ENCODE results near the gene MPPED1. TPM values are rescaled to one million over a fixed set of nuclear protein-coding genes. Genes with fewer than 3 reads are reported as not detected.

MPPED1 gene
- total RNA-seq, 1 experiment from 2014 or later, result 0.28 TPM

DNA sequence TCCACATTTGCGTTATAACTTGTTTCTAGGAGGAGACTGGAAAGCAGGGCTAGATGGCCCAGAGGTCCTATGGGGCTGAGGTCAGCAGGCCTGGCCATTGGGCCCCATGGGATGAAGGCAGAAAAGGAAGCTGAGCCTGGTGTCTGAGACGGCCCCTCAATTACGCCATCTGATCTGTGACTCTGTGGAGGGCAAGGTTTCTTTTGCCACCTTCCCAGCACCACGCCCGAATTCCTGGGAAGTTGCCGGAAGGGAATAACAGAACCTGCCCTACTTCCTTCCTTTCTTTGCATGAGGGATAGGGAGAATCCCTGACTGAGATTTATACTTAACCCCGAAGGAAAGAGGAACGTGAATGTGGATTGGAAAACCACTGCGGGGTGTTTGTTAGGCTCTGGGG lies 118.1 kb downstream of the MPPED1 start:
- no CpG with 5 or more reads among the region's 9 CpGs for WGBS (ENCODE audit: extremely low coverage, insufficient read length, low lambda C conversion rate)
- no peaks in the 10 kb centered on the region for H4K20me1 ChIP-seq (ENCODE audit: control insufficient read depth, insufficient read depth, insufficient read length)
- no peak overlapping the region for H3T11ph ChIP-seq (ENCODE audit: low read length)
- no peak overlapping the region for H4K91ac ChIP-seq (ENCODE audit: insufficient read length, low read depth, low read length)
- Mint-ChIP-seq H3K36me3 (ENCODE audit: insufficient read depth in 1 of 3, low read depth in 3 of 3) (no peaks in the 10 kb centered on the region), H3K4me3 (no peak overlapping the region), H3K27me3 (ENCODE audit: low read depth) (peaks cover 4% of the 10 kb centered on the region), H3K27ac (no peak overlapping the region), H3K9me3 (no peaks in the 10 kb centered on the region), H3K4me1 (peaks cover 0 to 9% of the 10 kb centered on the region in 2 experiments; a peak in 2 of 4 replicates)
- H2BK5ac ChIP-seq (ENCODE audit: insufficient read length, low read length), result no peak overlapping the region
- no peak overlapping the region for H3K9ac ChIP-seq (ENCODE audit: extremely low read depth, insufficient read length, low read length)
- TF ChIP-seq, protein P1, sequence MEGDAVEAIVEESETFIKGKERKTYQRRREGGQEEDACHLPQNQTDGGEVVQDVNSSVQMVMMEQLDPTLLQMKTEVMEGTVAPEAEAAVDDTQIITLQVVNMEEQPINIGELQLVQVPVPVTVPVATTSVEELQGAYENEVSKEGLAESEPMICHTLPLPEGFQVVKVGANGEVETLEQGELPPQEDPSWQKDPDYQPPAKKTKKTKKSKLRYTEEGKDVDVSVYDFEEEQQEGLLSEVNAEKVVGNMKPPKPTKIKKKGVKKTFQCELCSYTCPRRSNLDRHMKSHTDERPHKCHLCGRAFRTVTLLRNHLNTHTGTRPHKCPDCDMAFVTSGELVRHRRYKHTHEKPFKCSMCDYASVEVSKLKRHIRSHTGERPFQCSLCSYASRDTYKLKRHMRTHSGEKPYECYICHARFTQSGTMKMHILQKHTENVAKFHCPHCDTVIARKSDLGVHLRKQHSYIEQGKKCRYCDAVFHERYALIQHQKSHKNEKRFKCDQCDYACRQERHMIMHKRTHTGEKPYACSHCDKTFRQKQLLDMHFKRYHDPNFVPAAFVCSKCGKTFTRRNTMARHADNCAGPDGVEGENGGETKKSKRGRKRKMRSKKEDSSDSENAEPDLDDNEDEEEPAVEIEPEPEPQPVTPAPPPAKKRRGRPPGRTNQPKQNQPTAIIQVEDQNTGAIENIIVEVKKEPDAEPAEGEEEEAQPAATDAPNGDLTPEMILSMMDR (conservative IDR thresholded peaks at IDR 0.05), result no peak
- H3K14ac ChIP-seq (ENCODE audit: insufficient read depth, low read length), result no peak overlapping the region
- no peaks in the 10 kb centered on the region for H3K27me3 ChIP-seq (ENCODE audit: insufficient read depth, low read length)
- H3K9me3 ChIP-seq (ENCODE audit: control insufficient read depth, low read depth, low read length), result no peaks in the 10 kb centered on the region
- no peaks in the 10 kb centered on the region for H3K23me2 ChIP-seq (ENCODE audit: insufficient read length, low read depth, low read length, poor library complexity, severe bottlenecking)
- no peak overlapping the region for H2BK15ac ChIP-seq (ENCODE audit: low read depth, low read length)
- no peak overlapping the region for H3K23ac ChIP-seq (ENCODE audit: insufficient read length, low read depth, low read length)
- no peak overlapping the region for H2AFZ ChIP-seq (ENCODE audit: low read length)
- no peak overlapping the region for H2AK5ac ChIP-seq (ENCODE audit: insufficient read length, low read length)
- H3K4me2 ChIP-seq (ENCODE audit: insufficient read depth, insufficient read length, low read length), result no peak overlapping the region
- no peak overlapping the region for H4K5ac ChIP-seq (ENCODE audit: insufficient read length, low read depth, low read length)
- H3K27ac ChIP-seq (ENCODE audit: insufficient read length, low read depth, low read length), result no peak overlapping the region
- no peak overlapping the region for H4K8ac ChIP-seq (replicated peaks; ENCODE audit: insufficient read length, low read depth, low read length)
- H3K4me1 ChIP-seq (ENCODE audit: insufficient read depth, low read length), result no peaks in the 10 kb centered on the region
- H3K56ac ChIP-seq (ENCODE audit: insufficient read length, low read depth, low read length), result no peak overlapping the region
- H3K4ac ChIP-seq (ENCODE audit: low read depth, low read length), result no peak overlapping the region
- no peaks in the 10 kb centered on the region for H3K79me1 ChIP-seq (ENCODE audit: insufficient read depth, low read depth, low read length, poor library complexity, severe bottlenecking)
- H3K18ac ChIP-seq (ENCODE audit: insufficient read length, low read depth, low read length), result no peak overlapping the region
- DNase-seq, result no peak
- H2BK20ac ChIP-seq (ENCODE audit: low read depth, low read length, poor library complexity, severe bottlenecking), result no peak overlapping the region
- no peaks in the 10 kb centered on the region for H3K79me2 ChIP-seq (ENCODE audit: insufficient read depth, low read length)
- no peak overlapping the region for H2BK120ac ChIP-seq (ENCODE audit: low read depth, low read length, poor library complexity, severe bottlenecking)
- no peak overlapping the region for H2BK12ac ChIP-seq (ENCODE audit: insufficient read length, low read depth, low read length)

All from H9 (cell line).